ENCODE results near the gene LILRB5. TPM values are rescaled to one million over a fixed set of nuclear protein-coding genes. Genes with fewer than 3 reads are reported as not detected.
"Not testable (repeated sequence)": the region's sequence is repeated elsewhere in the genome, so short reads cannot be mapped to it uniquely, and the experiment has no call there.

The LILRB5 gene
- total RNA-seq, 1 donor from 2014 or later: not detected

- Mint-ChIP-seq H3K36me3 (ENCODE audit: low read depth) (no peaks in the 10 kb centered on the region), H3K4me1 (peaks cover 3% of the 10 kb centered on the region), H3K4me3 (no peak within 1 kb of the TSS), H3K27ac (no peak within 1 kb of the TSS), H3K27me3 (peaks cover 28% of the 10 kb centered on the region), H3K9me3 (no peaks in the 10 kb centered on the region)
- intact Hi-C loops (cut with micrococcal nuclease): no loop called here
- no peak for DNase-seq
These were observed 24.1 kb upstream of the LILRB5 start, which contains the start of gene LILRB2 for GRCh38 chr19:54281007-54281728. LILRB2 (minus strand) TSS chr19:54281110; CDS start chr19:54280496, 614 bp downstream.

GRCh38 chr19:54280441-54280840, 23.4 kb upstream of the LILRB5 start:
- not testable (repeated sequence) for DNase-seq, H3K4me1 Mint-ChIP-seq

GRCh38 chr19:54280025-54280424, 23.0 kb upstream of the LILRB5 start:
- DNase-seq; H3K9me3 Mint-ChIP-seq; H3K4me3 Mint-ChIP-seq; H3K4me1 Mint-ChIP-seq; H3K36me3 Mint-ChIP-seq (ENCODE audit: low read depth); H3K27ac Mint-ChIP-seq; intact Hi-C loops (cut with micrococcal nuclease): not testable (repeated sequence)
- peaks cover 28% of the 10 kb centered on the region for H3K27me3 Mint-ChIP-seq

More at GRCh38 chr19:54280441-54280840, 23.4 kb upstream of the LILRB5 start:
- H3K9me3 Mint-ChIP-seq; H3K4me3 Mint-ChIP-seq; H3K27ac Mint-ChIP-seq; intact Hi-C loops (cut with micrococcal nuclease); H3K36me3 Mint-ChIP-seq (ENCODE audit: low read depth): not testable (repeated sequence)
- peaks cover 28% of the 10 kb centered on the region for H3K27me3 Mint-ChIP-seq

GRCh38 chr19:54279406-54279962, 22.4 kb upstream of the LILRB5 start:
- intact Hi-C loops (cut with micrococcal nuclease): no loop called here
- peaks cover 3% of the 10 kb centered on the region for H3K4me1 Mint-ChIP-seq
- no peak overlapping the region for H3K4me3 Mint-ChIP-seq
- H3K36me3 Mint-ChIP-seq (ENCODE audit: low read depth): no peaks in the 10 kb centered on the region
- no peak for DNase-seq
- peaks cover 24% of the 10 kb centered on the region for H3K27me3 Mint-ChIP-seq
- H3K9me3 Mint-ChIP-seq: no peaks in the 10 kb centered on the region
- H3K27ac Mint-ChIP-seq: no peak overlapping the region

GRCh38 chr19:54278571-54279195, 21.6 kb upstream of the LILRB5 start:
- H3K9me3 Mint-ChIP-seq; H3K4me1 Mint-ChIP-seq; H3K36me3 Mint-ChIP-seq (ENCODE audit: low read depth); H3K27ac Mint-ChIP-seq; intact Hi-C loops (cut with micrococcal nuclease); H3K4me3 Mint-ChIP-seq; DNase-seq: not testable (repeated sequence)
- peaks cover 21% of the 10 kb centered on the region for H3K27me3 Mint-ChIP-seq

GRCh38 chr19:54278056-54278455, 21.0 kb upstream of the LILRB5 start:
- H3K4me3 Mint-ChIP-seq; intact Hi-C loops (cut with micrococcal nuclease); H3K9me3 Mint-ChIP-seq; H3K36me3 Mint-ChIP-seq (ENCODE audit: low read depth); H3K27ac Mint-ChIP-seq; H3K4me1 Mint-ChIP-seq; DNase-seq: not testable (repeated sequence)
- H3K27me3 Mint-ChIP-seq: peaks cover 21% of the 10 kb centered on the region

- DNase-seq: not testable (repeated sequence)
- peaks cover 19% of the 10 kb centered on the region for H3K27me3 Mint-ChIP-seq
These were observed 20.1 kb upstream of the LILRB5 start for GRCh38 chr19:54277111-54277615.

GRCh38 chr19:54275951-54276350, 18.9 kb upstream of the LILRB5 start:
- H3K4me1 Mint-ChIP-seq: no peaks in the 10 kb centered on the region
- H3K27me3 Mint-ChIP-seq: peaks cover 11% of the 10 kb centered on the region
- H3K4me3 Mint-ChIP-seq: no peak overlapping the region
- no peaks in the 10 kb centered on the region for H3K36me3 Mint-ChIP-seq (ENCODE audit: low read depth)
- H3K9me3 Mint-ChIP-seq: no peaks in the 10 kb centered on the region
- no peak for DNase-seq
- intact Hi-C loops (cut with micrococcal nuclease): no loop called here
- H3K27ac Mint-ChIP-seq: no peak overlapping the region

More at GRCh38 chr19:54277111-54277615, 20.1 kb upstream of the LILRB5 start:
- H3K9me3 Mint-ChIP-seq; H3K27ac Mint-ChIP-seq; H3K4me1 Mint-ChIP-seq; H3K4me3 Mint-ChIP-seq; intact Hi-C loops (cut with micrococcal nuclease); H3K36me3 Mint-ChIP-seq (ENCODE audit: low read depth): not testable (repeated sequence)

GRCh38 chr19:54274516-54274915, 17.4 kb upstream of the LILRB5 start:
- H3K27ac Mint-ChIP-seq; H3K9me3 Mint-ChIP-seq; intact Hi-C loops (cut with micrococcal nuclease); DNase-seq; H3K36me3 Mint-ChIP-seq (ENCODE audit: low read depth); H3K4me3 Mint-ChIP-seq; H3K4me1 Mint-ChIP-seq: not testable (repeated sequence)
- peaks cover 10% of the 10 kb centered on the region for H3K27me3 Mint-ChIP-seq

- Mint-ChIP-seq H3K27me3 (peaks cover 12% of the 10 kb centered on the region), H3K27ac (no peak overlapping the region), H3K9me3 (no peaks in the 10 kb centered on the region), H3K4me1 (no peaks in the 10 kb centered on the region), H3K36me3 (ENCODE audit: low read depth) (no peaks in the 10 kb centered on the region), H3K4me3 (no peak overlapping the region)
- no peak for DNase-seq
- intact Hi-C loops (cut with micrococcal nuclease): no loop called here
These were observed 16.7 kb upstream of the LILRB5 start for GRCh38 chr19:54273821-54274220.

- peaks cover 24% of the 10 kb centered on the region for H3K27me3 Mint-ChIP-seq
- H3K4me1 Mint-ChIP-seq: not testable (repeated sequence)
These were observed 15.1 kb upstream of the LILRB5 start for GRCh38 chr19:54272181-54272580.

GRCh38 chr19:54271587-54271986, 14.5 kb upstream of the LILRB5 start:
- intact Hi-C loops (cut with micrococcal nuclease); H3K36me3 Mint-ChIP-seq (ENCODE audit: low read depth): not testable (repeated sequence)

More at GRCh38 chr19:54272181-54272580, 15.1 kb upstream of the LILRB5 start:
- intact Hi-C loops (cut with micrococcal nuclease); DNase-seq; H3K9me3 Mint-ChIP-seq; H3K27ac Mint-ChIP-seq; H3K36me3 Mint-ChIP-seq (ENCODE audit: low read depth); H3K4me3 Mint-ChIP-seq: not testable (repeated sequence)

GRCh38 chr19:54271106-54271505, 14.0 kb upstream of the LILRB5 start:
- no peaks in the 10 kb centered on the region for H3K9me3 Mint-ChIP-seq
- no peak overlapping the region for H3K27ac Mint-ChIP-seq
- H3K27me3 Mint-ChIP-seq: peaks cover 26% of the 10 kb centered on the region
- H3K4me1 Mint-ChIP-seq: no peaks in the 10 kb centered on the region
- H3K36me3 Mint-ChIP-seq (ENCODE audit: low read depth): no peaks in the 10 kb centered on the region
- intact Hi-C loops (cut with micrococcal nuclease): no loop called here
- H3K4me3 Mint-ChIP-seq: no peak overlapping the region
- DNase-seq: no peak

More at GRCh38 chr19:54271587-54271986, 14.5 kb upstream of the LILRB5 start:
- H3K4me3 Mint-ChIP-seq, H3K4me1 Mint-ChIP-seq, H3K27ac Mint-ChIP-seq, DNase-seq, H3K9me3 Mint-ChIP-seq: not testable (repeated sequence)
- H3K27me3 Mint-ChIP-seq: peaks cover 26% of the 10 kb centered on the region

- no peaks in the 10 kb centered on the region for H3K36me3 Mint-ChIP-seq (ENCODE audit: low read depth)
- H3K27me3 Mint-ChIP-seq: peaks cover 27% of the 10 kb centered on the region
- no peak overlapping the region for H3K27ac Mint-ChIP-seq
- H3K4me1 Mint-ChIP-seq: no peaks in the 10 kb centered on the region
- DNase-seq: no peak
- no peaks in the 10 kb centered on the region for H3K9me3 Mint-ChIP-seq
- intact Hi-C loops (cut with micrococcal nuclease): no loop called here
- H3K4me3 Mint-ChIP-seq: no peak overlapping the region
These were observed 11.9 kb upstream of the LILRB5 start for GRCh38 chr19:54268936-54269335.
